ENCODE data around the gene EPAS1. TPM values are rescaled to one million over a fixed set of nuclear protein-coding genes. Genes with fewer than 3 reads are reported as not detected.

The EPAS1 gene
- total RNA-seq, 1 donor from 2014 or later, result 1,419 TPM

DNA sequence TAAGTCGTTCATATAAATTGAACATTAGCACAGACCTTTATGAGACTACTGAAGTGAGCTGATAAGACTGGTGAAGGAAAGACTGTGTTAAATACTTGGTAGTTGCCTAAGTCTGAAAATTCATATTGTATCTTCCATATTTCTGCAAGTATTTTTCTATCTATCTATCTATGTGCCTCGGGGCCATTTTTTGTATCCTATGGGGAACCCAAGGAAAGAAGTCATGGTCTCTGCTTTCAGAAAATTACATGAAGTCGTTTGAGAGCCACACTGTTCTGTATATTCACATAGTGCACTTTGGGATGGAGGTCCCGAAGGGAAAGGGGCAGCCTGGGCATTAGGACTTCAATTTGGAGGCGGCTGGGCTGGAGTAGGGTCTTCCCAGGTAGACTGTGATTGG lies 89.6 kb downstream of the EPAS1 start:
- H3K36me3 ChIP-seq, result peaks cover 70% of the 10 kb centered on the region
- peaks cover 21% of the 10 kb centered on the region for H3K4me1 ChIP-seq
- no peaks in the 10 kb centered on the region for H3K9me3 ChIP-seq
- ATAC-seq (no peak), DNase-seq (no peak)
- intact Hi-C loops (cut with DNase I), result no loop called here
- H3K27me3 ChIP-seq (ENCODE audit: low read depth), result no peaks in the 10 kb centered on the region
- H3K4me3 ChIP-seq, result no peak overlapping the region
- no peak overlapping the region for H3K27ac ChIP-seq
- no peak for TF ChIP-seq CTCF (IDR thresholded peaks at IDR 0.05)

DNA sequence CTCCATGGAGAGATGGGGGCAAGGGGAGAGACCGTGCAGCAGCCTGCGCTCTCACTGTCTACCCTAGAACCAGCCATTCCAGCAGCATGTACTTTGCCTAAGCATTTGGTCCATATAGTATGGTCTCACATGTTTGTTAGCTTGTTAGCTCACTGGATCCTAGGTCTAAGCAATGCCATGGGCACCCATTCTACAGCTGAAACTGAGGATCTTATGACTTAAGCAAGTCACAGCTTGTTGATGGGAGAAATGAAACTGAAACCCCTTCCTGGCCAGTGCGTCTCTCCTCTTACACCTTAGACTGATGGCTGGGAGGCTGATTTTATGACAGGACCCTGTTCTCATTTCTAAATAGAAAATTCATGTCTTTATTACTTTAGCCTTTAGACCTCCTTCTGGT lies 90.1 kb downstream of the EPAS1 start:
- no peak for ATAC-seq
- intact Hi-C loops (cut with DNase I), result no loop called here
- Histone ChIP-seq H3K27ac (peak overlapping the region; percentile 6), H3K27me3 (ENCODE audit: low read depth) (no peaks in the 10 kb centered on the region), H3K4me3 (no peak overlapping the region), H3K36me3 (peaks cover 65% of the 10 kb centered on the region), H3K4me1 (peaks cover 21% of the 10 kb centered on the region), H3K9me3 (no peaks in the 10 kb centered on the region)
- TF ChIP-seq CTCF (IDR thresholded peaks at IDR 0.05), result no peak
- no peak for DNase-seq

GRCh38 chr2:46387886-46388515 lies 90.8 kb downstream of the EPAS1 start:
- no peaks in the 10 kb centered on the region for H3K27me3 ChIP-seq (ENCODE audit: low read depth)
- H3K36me3 ChIP-seq, result peaks cover 58% of the 10 kb centered on the region
- ATAC-seq (no peak), DNase-seq (no peak)
- peak overlapping the region; percentile 6 for H3K27ac ChIP-seq
- no peaks in the 10 kb centered on the region for H3K9me3 ChIP-seq
- no peak for TF ChIP-seq CTCF (IDR thresholded peaks at IDR 0.05)
- intact Hi-C loops (cut with DNase I), result no loop called here
- no peak overlapping the region for H3K4me3 ChIP-seq
- peaks cover 21% of the 10 kb centered on the region for H3K4me1 ChIP-seq

GRCh38 chr2:46388881-46389280 lies 91.7 kb downstream of the EPAS1 start:
- ATAC-seq (peak in 1 of 2 donors; percentile 26), DNase-seq (no peak)
- Histone ChIP-seq H3K27me3 (ENCODE audit: low read depth) (no peaks in the 10 kb centered on the region), H3K4me1 (peaks cover 21% of the 10 kb centered on the region), H3K9me3 (no peaks in the 10 kb centered on the region), H3K36me3 (peaks cover 49% of the 10 kb centered on the region), H3K4me3 (no peak overlapping the region), H3K27ac (no peak overlapping the region)
- intact Hi-C loops (cut with DNase I), result no loop called here
- TF ChIP-seq CTCF (IDR thresholded peaks at IDR 0.05), result no peak

GRCh38 chr2:46389417-46389916 lies 92.3 kb downstream of the EPAS1 start:
- DNase-seq, result no peak
- no peaks in the 10 kb centered on the region for H3K9me3 ChIP-seq
- no peak overlapping the region for H3K4me3 ChIP-seq
- H3K27me3 ChIP-seq (ENCODE audit: low read depth), result no peaks in the 10 kb centered on the region
- intact Hi-C loops (cut with DNase I), result no loop called here
- ATAC-seq, result peak in 1 of 2 donors; percentile 2
- peaks cover 21% of the 10 kb centered on the region for H3K4me1 ChIP-seq
- H3K36me3 ChIP-seq, result peaks cover 43% of the 10 kb centered on the region
- no peak overlapping the region for H3K27ac ChIP-seq
- TF ChIP-seq CTCF (IDR thresholded peaks at IDR 0.05), result no peak

All from lower lobe of right lung (tissue), 2 donors.